Muscle of leg (tissue), 11 donors: ENCODE measurements around the gene ATP13A3. TPM values are rescaled to one million over a fixed set of nuclear protein-coding genes. Genes with fewer than 3 reads are reported as not detected.

ENCODE experiments used
- DNase-seq: peaks from one replicate; pipeline ENCODE4 v3.0.0; 2013
- H3K27ac ChIP-seq: one replicate; pipeline ENCODE4 v1.5.1; 2013; ENCODE audit warnings: mild to moderate bottlenecking, low read length, control low read depth
- H3K27me3 ChIP-seq: one replicate; pipeline ENCODE4 v1.6.1; 2013; ENCODE audit warnings: low read length; ENCODE audit not compliant: control insufficient read depth, insufficient read depth
- H3K36me3 ChIP-seq: one replicate; pipeline ENCODE4 v1.6.1; 2013; ENCODE audit warnings: low read length; ENCODE audit not compliant: control insufficient read depth, insufficient read depth
- H3K4me1 ChIP-seq: one replicate; pipeline ENCODE4 v1.6.1; 2013; ENCODE audit warnings: low read length; ENCODE audit not compliant: control insufficient read depth, insufficient read depth
- H3K4me3 ChIP-seq: one replicate; pipeline ENCODE4 v1.5.1; 2013; ENCODE audit warnings: low read length, control low read depth
- H3K9me3 ChIP-seq: replicated peaks from 2 replicates; pipeline ENCODE4 v1.6.1; 2013; ENCODE audit warnings: low read depth, low read length; ENCODE audit not compliant: control insufficient read depth
- WGBS: methylation state at CpG from one replicate; pipeline ENCODE4 v1.1.5; 2013; ENCODE audit warnings: missing lambda C conversion rate; ENCODE audit not compliant: insufficient coverage; 5-methylcytosine and 5-hydroxymethylcytosine counted together
- polyA plus RNA-seq, 8 donors: library from polyadenylated mRNA; unstranded; fragments of 120-200 nt; gene quantifications; one replicate each; pipeline versions ENCODE4 v1.2.1 to v1.2.3, GENCODE V29; 2013; ENCODE audit warnings: inconsistent platforms in 1 of 8, low replicate concordance in 1 of 8; ENCODE audit not compliant: insufficient read length in 8 of 8, insufficient read depth in 1 of 8
- total RNA-seq: library from RNA; stranded (reverse); fragments of 120-200 nt; gene quantifications from one replicate; pipeline ENCODE4 v1.2.4, GENCODE V29; 2013

The ATP13A3 gene
- total and polyA plus RNA-seq, 9 donors = 16.0 to 35.2 (median 22.0) TPM

DNA sequence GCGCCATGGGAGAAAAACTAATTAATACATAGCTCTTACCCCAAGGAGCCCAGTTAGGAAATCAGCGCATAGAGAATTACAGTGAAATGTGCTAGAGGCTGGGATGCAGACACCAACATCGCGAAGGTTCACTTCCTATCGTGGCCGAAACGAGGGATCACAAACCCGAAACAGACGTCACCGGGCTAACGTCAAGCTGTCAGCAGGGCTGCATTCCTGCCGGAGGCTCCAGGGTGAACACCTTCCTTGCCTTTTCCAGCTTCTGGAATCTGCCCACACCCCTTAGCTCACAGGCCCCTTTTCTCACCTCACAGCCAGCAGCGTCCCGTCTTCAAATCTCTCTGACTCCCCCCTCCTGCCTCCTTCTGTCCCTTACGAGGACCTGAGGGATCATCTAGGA, 100.7 kb downstream of the ATP13A3 start:
- Histone ChIP-seq H3K9me3 (peaks cover 3% of the 10 kb centered on the region), H3K4me1 (no peaks in the 10 kb centered on the region), H3K27ac (no peak overlapping the region), H3K4me3 (no peak overlapping the region), H3K36me3 (no peaks in the 10 kb centered on the region), H3K27me3 (peaks cover 13% of the 10 kb centered on the region)
- DNase-seq = no peak
- 61% methylated on average over 14 of the region's 15 CpGs for WGBS

DNA sequence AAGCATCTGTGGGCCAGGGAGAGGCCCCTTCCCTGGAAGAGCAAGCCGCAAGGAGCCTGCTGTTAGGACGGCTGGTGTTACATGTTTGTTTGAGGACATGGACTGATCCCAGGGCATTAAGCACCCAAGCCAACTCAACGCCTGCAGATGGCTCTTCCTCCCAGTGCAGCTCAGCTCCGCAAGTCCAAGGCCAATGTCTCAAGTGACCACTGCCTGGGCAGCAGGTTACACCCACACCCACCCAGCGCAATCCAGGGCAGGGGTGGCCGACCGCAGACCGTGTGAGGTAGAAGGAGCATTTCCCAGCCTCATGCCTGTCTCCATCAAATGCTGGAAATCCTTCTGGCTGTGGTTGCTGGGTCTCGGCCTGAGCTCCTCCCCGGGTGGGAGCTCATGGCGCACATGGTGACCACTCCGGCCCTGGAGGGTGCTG, 102.2 kb downstream of the ATP13A3 start:
- Histone ChIP-seq H3K27ac (no peak overlapping the region), H3K27me3 (peaks cover 19% of the 10 kb centered on the region), H3K4me3 (no peak overlapping the region), H3K4me1 (no peaks in the 10 kb centered on the region), H3K9me3 (no peaks in the 10 kb centered on the region), H3K36me3 (no peaks in the 10 kb centered on the region)
- no peak for DNase-seq
- WGBS = 88% methylated on average over 11 of the region's 12 CpGs

DNA sequence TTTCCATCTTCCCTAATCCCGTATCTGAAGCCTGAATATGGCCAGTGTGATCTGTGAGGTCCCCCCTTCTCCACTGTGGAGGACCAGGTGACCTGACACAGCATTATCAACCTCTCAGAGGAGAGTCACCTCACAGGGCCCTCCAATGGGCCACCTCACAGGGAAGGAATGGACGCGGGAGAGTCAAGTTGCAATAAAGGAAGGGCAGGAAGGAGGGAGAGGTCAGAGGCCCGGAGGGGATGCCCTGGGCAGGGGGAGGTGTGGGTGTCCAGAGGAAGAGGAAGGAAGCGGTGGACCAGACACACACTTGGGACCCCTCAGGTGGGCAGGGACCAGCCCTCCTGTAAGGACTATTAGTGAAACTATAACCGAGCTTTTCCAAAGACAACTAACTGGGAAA, 102.6 kb downstream of the ATP13A3 start:
- H3K27me3 ChIP-seq = peaks cover 18% of the 10 kb centered on the region
- H3K27ac ChIP-seq = no peak overlapping the region
- H3K9me3 ChIP-seq = no peaks in the 10 kb centered on the region
- H3K4me3 ChIP-seq = no peak overlapping the region
- no peaks in the 10 kb centered on the region for H3K4me1 ChIP-seq
- H3K36me3 ChIP-seq = no peaks in the 10 kb centered on the region
- DNase-seq = no peak
- WGBS = 58% methylated on average over 4 of the region's 6 CpGs

DNA sequence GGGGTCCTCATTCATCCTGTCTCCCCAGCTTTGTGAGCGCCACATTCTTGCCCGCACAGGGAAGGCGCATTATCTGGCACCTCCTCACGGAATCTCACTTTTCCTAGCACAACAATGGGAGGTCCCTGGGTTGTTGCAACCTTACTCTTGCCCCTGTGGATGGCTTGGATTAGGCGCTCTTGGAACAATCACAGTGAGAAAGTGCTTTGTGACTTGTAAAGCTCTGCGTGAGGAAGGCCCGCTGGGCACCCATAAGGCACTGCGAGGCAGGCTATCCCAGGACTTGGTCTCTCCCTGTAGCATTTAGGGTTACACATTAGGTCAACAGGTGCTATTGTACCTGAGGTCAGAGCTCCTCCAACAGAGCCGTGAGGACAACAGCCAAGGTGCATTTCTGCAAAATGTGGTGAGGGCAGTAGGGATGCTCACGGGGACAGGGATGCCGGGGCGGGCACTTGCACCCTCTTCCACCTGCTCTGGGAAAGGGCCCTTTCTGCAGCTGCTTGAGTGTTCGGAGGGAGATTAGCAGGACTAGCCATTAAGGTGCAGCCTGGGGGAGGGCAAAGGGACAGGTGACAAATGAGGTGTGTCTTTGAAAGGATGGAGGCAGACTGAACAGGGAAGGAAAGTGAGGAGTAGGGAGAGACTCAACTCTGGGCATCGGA, 103.4 kb downstream of the ATP13A3 start:
- no peak for DNase-seq
- H3K27me3 ChIP-seq = peaks cover 23% of the 10 kb centered on the region
- WGBS = 81% methylated on average over 10 of the region's 14 CpGs
- no peaks in the 10 kb centered on the region for H3K36me3 ChIP-seq
- H3K9me3 ChIP-seq = no peaks in the 10 kb centered on the region
- H3K4me3 ChIP-seq = no peak overlapping the region
- H3K27ac ChIP-seq = no peak overlapping the region
- H3K4me1 ChIP-seq = no peaks in the 10 kb centered on the region

DNA sequence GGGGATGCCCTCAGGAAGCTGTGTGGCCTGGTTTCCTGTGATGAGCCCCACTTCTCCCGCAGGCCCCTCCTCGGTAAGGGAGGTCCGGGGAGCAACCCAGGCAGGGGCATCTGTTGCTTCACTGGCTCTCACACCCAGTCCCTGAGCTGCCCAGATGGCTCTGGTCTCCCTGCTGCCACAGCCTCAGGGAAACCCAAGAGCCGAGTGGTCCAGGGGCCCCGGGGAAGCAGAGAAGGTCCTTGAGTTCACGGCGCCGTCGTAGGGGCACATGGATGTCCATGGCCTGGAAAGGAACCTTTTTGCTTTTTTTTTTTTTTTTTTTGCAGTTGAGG, 103.9 kb downstream of the ATP13A3 start:
- Histone ChIP-seq H3K9me3 (no peaks in the 10 kb centered on the region), H3K27me3 (peaks cover 24% of the 10 kb centered on the region), H3K27ac (no peak overlapping the region), H3K4me3 (no peak overlapping the region), H3K36me3 (no peaks in the 10 kb centered on the region), H3K4me1 (no peaks in the 10 kb centered on the region)
- DNase-seq = no peak
- WGBS = 73% methylated on average over 3 of the region's 9 CpGs

DNA sequence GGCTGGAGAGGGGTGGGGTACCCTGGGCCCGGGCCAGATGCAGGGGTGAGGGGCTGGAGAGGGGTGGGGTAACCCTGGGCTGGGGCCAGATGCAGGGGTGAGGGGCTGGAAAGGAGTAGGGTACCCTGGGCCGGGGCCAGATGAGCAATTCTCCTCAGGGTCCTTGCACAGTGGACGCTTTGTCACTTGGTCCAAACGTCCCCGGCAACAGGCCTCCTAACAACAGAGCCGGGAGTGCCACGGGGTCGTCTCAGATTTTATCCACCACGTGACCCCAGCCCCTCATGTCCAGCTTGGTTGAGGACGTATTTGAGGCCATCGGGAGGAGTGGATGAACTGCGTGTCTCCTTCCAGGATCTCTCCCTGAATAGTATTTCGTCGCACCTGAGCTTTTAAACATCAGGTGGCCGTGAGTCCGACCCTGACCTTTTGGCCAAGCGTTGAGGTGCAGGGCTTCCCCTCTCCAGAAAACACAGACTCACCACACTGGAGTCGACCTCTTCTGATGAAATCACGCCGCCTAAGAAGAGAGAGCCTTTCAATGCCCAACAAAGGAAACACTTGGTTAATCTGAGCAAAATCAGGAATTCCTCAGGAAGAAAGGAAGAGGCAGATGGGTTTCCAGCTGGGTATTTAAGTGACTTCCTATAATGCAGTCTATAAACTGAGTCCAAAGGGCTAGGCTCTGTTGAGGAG, 104.5 kb downstream of the ATP13A3 start:
- Histone ChIP-seq H3K4me3 (no peak overlapping the region), H3K27ac (no peak overlapping the region), H3K36me3 (no peaks in the 10 kb centered on the region), H3K27me3 (peaks cover 24% of the 10 kb centered on the region), H3K4me1 (no peaks in the 10 kb centered on the region), H3K9me3 (no peaks in the 10 kb centered on the region)
- WGBS = 77% methylated on average over 17 of the region's 20 CpGs
- DNase-seq = no peak

DNA sequence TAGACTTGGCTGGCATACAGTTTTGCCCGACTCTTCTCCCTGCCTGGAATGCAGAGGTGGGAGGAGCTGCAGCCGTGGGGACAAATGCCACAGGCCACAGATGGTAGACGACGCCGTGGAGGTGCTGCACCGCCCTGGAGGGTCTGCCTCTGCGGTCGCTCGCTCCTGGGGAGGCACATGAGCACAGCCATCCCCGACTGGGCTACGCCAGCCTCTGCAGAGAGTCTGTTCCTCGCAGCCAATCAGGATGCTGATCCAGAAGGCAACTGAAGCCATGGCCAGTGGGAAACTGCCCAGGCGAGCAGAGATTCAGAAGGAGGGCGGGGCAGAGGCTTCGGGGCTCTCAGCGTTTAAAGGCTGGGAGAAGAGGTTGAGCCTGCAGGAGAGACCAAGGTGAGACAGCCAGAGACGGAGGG, 105.3 kb downstream of the ATP13A3 start:
- Histone ChIP-seq H3K27me3 (peaks cover 24% of the 10 kb centered on the region), H3K4me1 (no peaks in the 10 kb centered on the region), H3K36me3 (no peaks in the 10 kb centered on the region), H3K4me3 (no peak overlapping the region), H3K9me3 (no peaks in the 10 kb centered on the region), H3K27ac (no peak overlapping the region)
- WGBS = 52% methylated on average over 17 of the region's 17 CpGs
- DNase-seq = no peak

DNA sequence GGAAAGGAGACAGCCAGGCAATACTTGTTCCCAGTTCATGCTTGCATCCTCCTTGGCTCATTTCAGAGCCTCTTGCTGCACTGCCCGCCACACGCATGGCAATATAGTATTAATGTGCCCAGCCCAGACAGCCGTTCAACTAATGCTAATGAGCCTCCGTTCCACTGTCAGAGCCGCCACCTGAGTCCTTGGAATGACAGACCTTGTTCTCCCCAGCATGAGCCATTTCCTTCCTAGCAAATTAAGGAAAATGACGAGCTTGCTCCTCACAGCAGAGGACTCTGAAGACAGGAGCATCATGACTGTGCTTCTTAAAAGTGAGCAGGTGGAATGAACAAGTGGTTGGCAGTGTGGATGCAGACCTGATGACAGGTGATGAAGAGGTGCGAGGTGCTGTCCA, 106.5 kb downstream of the ATP13A3 start:
- Histone ChIP-seq H3K9me3 (no peaks in the 10 kb centered on the region), H3K4me3 (no peak overlapping the region), H3K4me1 (peaks cover 3% of the 10 kb centered on the region), H3K27me3 (peaks cover 29% of the 10 kb centered on the region), H3K36me3 (no peaks in the 10 kb centered on the region), H3K27ac (no peak overlapping the region)
- 78% methylated on average over 7 of the region's 7 CpGs for WGBS
- DNase-seq = no peak

DNA sequence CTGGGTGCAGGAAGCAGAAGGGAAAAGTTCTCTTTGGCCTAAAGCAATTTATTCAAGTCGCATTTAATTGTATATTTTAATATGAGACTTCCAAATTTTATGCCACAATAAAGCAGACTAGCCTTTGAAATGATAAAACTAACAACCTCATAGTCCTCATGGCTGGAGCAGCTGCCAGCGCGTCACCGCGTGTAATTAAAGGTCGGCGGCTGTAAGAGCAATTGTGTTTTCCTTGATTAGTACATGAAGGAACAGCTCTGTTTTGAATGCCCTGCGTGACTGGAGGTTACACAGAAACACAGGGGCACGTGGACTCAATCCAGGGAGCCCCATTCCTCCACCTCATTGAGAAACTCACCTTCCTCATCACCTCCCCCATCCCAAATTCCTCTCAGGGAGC, 107.2 kb downstream of the ATP13A3 start:
- Histone ChIP-seq H3K9me3 (no peaks in the 10 kb centered on the region), H3K27ac (no peak overlapping the region), H3K27me3 (peaks cover 32% of the 10 kb centered on the region), H3K36me3 (no peaks in the 10 kb centered on the region), H3K4me3 (no peak overlapping the region), H3K4me1 (peaks cover 6% of the 10 kb centered on the region)
- no peak for DNase-seq
- WGBS = 71% methylated on average over 6 of the region's 9 CpGs

DNA sequence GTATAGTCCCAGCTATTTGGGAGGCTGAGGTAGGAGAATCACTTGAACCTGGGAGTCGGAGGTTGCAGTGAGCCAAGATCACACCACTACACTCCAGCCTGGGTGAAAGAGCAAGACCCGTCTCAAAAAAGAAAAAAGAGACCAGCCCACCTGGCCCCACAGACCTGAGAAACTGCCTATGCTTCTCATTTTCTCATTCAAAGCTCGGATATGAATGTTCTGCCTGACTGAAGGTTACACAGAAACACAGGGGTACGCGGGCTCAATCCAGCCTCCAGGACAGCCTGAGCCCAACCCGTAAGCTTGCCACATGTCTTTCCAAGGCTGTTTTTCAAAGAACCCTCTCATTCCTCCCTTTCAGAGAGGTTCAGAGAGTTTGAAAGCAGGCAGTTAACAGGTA, 107.6 kb downstream of the ATP13A3 start:
- WGBS = 84% methylated on average over 4 of the region's 6 CpGs
- Histone ChIP-seq H3K36me3 (no peaks in the 10 kb centered on the region), H3K9me3 (no peaks in the 10 kb centered on the region), H3K27me3 (peaks cover 33% of the 10 kb centered on the region), H3K27ac (no peak overlapping the region), H3K4me1 (peaks cover 6% of the 10 kb centered on the region), H3K4me3 (no peak overlapping the region)
- no peak for DNase-seq
